ENCODE data around the gene DNAH3.
"Not testable (repeated sequence)": the region's sequence is repeated elsewhere in the genome, so short reads cannot be mapped to it uniquely, and the experiment has no call there.

DNAH3 gene, protein sequence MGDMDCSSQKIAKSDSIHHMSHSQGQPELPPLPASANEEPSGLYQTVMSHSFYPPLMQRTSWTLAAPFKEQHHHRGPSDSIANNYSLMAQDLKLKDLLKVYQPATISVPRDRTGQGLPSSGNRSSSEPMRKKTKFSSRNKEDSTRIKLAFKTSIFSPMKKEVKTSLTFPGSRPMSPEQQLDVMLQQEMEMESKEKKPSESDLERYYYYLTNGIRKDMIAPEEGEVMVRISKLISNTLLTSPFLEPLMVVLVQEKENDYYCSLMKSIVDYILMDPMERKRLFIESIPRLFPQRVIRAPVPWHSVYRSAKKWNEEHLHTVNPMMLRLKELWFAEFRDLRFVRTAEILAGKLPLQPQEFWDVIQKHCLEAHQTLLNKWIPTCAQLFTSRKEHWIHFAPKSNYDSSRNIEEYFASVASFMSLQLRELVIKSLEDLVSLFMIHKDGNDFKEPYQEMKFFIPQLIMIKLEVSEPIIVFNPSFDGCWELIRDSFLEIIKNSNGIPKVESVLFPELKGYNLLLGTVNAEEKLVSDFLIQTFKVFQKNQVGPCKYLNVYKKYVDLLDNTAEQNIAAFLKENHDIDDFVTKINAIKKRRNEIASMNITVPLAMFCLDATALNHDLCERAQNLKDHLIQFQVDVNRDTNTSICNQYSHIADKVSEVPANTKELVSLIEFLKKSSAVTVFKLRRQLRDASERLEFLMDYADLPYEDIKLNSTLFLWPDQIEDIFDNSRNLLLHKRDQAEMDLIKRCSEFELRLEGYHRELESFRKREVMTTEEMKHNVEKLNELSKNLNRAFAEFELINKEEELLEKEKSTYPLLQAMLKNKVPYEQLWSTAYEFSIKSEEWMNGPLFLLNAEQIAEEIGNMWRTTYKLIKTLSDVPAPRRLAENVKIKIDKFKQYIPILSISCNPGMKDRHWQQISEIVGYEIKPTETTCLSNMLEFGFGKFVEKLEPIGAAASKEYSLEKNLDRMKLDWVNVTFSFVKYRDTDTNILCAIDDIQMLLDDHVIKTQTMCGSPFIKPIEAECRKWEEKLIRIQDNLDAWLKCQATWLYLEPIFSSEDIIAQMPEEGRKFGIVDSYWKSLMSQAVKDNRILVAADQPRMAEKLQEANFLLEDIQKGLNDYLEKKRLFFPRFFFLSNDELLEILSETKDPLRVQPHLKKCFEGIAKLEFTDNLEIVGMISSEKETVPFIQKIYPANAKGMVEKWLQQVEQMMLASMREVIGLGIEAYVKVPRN (N-terminal part only)

DNA sequence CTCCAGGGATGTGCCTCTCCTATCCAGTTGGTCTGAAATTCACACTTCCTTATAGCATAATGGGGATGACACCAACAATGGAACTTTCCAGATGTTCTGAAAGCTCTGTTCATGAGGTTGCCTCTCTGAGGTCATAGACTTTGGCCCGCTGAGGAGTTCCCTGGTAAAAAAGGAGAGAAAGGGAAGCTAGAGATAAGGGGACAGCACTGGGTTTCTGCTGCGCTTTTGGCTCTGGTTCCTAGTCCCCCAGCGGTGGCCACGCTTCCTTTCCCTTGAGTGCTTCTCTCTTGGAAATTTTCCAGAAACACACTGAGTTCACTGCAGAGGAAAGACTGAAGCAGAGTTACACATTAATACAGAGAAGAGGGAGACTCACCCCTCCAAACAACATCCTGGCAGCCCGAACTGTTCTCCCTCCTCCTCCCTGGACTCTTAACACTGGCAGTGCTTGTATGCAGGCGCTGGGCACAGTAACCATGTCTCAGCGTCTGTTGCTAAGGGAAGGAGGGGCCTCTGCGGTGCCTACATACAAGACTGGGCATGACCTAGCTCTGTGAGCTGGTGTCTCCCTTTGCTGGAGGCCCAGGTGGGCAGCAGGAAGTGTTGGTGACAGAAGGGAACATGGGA lies at the start of gene DNAH3:
Gene DNAH3, minus strand, starts transcription at position 472 of the 627 bp plus-strand sequence. CDS start 527 bp downstream, outside the sequence.
- no peak for DNase-seq

DNA sequence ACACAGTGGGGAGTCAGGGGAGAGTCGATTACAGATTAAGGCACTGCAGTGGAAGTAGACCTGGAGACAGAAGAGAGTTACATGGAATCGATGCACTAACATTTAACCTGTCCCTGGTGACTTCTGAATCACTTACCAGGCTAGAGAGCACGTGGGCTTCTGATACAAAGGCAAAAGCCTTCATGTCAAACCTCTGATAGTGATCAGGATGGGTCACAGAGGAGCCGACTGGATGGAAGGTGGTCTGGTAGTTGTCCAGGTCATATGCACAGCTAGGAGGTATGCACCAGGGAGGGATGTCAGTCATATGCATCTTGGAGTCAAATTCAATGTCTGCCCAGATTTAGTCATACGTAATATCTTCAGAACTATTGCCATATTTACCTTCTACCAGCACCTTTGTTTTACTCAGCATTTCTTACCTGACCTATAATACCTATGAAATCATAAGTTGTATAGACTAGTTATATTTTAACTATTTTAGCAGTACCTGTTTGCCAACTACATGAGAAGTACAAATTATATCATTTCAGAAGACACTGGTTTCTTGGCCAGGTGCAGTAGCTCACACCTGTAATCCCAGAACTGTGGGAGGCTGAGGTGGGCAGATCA lies 49.1 kb upstream of the DNAH3 start:
- DNase-seq: no peak

DNA sequence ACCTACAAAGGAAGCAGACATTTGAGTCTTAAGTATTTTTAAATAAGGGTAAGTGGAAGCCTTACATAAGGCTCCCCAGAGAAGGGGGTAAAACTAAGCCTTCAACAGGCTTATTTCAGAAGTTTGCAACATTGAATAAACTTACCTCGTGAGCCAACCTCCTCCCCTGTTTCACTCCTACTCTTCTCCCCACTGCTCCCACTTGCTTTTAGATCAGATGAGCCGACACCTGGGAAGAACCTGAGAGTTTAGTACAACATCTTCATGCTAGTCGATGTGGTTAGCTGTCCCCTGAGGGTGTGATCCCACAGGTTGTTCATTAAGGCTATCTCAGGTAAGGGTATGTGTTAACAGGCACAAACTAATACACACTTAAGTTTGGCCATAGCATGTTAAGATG lies 47.0 kb upstream of the DNAH3 start:
- no peak for DNase-seq

DNA sequence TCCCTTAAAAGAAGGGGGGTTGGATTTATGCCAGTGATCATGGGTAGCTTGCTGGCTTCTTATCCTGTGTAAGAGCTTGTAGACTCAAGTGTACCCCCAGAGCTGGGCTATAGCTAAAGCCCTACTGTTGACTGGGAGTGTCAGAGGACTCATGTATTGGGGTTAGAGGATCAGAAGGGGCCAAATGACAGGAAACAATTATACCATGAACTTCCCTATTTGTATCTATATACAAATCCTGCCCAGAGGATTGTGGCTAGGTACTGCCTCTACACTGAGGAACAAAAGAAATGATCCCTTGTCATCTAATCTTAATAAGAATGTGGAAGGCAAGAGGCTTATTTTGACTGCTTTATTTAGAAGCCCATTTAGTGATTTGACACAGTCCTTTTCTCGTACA lies 46.5 kb upstream of the DNAH3 start:
- no peak for DNase-seq

DNA sequence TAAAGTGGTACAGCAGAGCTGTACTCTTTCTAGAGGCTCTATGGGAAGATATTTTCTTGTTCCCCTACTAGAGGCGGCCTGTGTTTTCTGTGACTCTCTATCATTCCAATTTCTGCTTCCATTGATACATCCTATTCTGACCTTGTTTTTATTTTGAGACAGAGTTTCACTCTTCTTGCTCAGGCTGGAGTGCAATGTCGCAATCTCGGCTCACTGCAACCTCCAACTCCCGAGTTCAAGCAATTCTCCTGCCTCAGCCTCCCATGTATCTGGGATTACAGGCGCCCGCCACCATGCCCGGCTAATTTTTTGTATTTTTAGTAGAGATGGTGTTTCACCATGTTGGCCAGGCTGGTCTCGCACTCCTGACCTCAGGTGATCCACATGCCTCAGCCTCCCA lies 44.7 kb upstream of the DNAH3 start:
- not testable (repeated sequence) for DNase-seq

DNA sequence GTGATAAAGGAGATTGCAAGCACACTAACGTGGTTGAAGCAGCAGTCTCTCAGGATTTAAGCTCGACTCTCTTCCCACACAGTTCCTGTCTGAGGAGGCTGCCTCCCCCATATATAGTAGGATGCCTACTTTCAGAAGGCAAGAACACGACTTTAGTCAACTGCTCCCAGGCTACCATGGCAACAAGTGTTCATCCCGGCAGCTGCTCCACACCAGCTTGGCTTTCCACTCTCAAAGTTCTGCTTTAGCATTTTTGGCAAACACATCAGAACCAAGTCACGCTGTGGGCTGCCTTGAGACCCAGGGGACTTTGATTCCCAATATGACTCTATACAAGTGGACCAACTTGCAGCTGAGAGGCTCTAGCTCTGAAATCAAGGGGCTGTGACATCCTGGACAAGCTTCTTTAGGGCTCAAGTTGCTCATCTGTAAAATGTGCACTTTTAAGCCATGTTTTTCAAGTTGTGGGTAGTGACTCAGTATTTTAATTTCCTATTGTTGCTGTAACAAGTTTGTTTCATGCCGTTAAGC lies 44.2 kb upstream of the DNAH3 start:
- DNase-seq: no peak

DNA sequence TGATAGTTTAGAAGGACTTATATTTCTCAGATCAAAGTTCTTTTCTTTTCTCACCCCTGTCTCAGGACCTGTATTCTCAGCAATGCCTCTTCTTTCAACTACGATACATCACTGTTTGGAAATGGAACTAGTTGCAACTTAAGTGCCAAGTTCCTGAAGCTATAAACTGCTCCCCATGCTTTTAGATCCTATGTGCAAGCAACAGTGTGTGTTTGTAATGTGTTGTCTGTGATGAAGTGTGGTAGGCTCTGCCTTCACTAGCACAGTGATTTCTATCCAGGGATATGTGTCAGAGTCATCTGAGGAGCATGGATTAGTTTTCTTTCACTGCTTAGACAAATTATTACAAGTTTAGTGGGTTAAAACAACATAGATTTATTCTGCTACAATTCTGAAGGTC lies 42.3 kb upstream of the DNAH3 start:
- DNase-seq: no peak

DNA sequence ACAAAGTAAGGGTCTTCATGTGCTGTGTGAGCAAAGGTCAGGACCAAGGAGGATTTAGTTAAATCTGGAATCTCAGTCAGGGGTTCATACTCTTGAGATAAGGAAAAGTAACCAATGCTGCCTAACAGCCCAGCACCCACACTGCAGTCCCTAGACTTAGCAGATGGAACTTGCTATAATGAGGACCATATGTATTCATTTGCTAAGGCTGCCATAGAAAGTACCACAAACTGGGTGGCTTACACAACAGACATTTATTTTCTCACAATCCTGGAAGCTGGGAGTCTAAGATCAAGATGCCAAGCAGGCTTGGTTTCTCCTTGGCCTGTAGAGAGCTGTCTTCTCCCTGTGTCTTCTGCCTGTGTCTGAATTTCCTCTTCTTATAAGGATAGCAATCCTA lies 40.0 kb upstream of the DNAH3 start:
- no peak for DNase-seq

DNA sequence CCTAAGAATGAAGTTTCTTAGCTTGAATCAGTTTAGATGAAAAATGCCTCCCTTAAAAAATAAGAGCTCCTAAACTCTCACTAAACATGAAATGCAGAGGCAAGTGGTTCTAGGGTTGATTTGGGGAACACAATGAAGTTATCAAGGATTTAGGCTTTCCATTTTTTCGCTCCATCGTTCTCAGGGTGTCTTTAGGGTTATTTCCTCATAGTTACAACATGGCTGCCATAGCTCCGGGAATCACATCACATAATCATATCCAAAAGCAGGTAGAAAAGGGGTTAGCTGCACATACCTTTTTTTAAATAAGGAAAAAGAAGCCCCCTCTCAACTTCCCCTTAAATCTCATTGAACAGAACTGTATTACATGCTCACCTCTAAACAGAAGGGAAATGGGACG lies 39.4 kb upstream of the DNAH3 start:
- no peak for DNase-seq

DNA sequence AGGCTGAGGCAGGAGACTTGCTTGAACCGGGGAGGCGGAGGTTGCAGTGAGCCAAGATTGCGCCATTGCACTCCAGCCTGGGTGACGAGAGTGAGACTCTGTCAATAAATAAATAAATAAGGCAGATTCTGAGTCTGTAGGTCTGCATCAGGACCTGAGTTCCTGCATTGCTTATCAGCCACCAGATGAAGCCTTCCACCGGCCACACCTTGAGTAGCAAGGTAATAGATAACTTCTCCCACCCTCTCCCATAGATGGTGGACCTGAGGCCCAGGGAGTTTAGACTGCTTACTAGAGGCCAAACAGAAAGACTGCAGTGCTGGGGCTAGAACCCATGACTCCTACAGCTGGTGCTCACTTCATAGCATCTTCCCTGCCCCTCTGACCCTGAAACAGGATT lies 38.7 kb upstream of the DNAH3 start:
- no peak for DNase-seq

DNA sequence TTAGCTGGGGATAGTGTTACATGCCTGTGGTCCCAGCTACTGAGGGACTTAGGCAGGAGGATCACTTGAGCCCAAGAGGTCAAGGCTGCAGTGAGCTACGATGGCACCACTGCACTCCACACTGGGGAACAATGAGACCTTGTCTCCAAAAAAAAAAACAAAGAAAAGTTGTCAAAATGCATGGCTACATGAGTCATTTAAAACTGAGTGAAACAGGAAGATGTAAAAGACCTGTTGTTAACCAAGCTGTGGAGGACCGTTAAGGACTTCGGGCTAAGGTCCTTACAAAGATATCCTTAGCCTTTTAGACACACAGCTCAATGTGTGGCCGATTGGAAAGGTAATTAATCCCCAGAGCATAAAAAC lies 35.7 kb upstream of the DNAH3 start:
- DNase-seq: no peak

DNA sequence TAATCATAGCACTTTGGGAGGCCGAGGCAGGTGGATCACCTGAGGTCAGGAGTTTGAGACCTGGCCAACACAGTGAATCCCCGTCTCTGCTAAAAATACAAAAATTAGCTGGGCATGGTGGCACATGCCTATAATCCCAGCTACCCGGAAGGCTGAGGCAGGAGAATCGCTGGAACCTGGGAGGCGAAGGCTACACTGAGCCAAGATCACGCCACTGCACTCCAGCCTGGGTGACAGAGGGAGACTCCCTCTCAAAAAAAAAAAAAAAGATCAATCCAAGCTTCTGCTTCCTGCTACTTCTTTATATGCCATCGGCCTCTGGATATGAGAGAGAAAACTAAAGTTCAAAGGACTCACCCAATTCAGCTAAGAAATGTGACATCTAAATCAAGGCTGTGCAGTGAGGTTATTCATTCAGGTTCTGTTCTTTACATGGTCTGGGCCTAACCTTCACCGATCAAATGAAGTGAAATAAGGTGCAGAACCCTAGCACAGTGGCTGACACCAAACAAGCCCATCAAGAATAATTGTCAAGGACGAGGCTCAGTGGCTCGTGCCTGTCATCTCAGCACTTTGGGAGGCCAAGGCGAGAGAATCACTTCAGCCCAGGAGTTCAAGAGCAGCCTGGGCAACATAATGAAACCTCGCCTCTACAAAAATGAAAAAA lies 35.1 kb upstream of the DNAH3 start:
- DNase-seq: no peak

DNA sequence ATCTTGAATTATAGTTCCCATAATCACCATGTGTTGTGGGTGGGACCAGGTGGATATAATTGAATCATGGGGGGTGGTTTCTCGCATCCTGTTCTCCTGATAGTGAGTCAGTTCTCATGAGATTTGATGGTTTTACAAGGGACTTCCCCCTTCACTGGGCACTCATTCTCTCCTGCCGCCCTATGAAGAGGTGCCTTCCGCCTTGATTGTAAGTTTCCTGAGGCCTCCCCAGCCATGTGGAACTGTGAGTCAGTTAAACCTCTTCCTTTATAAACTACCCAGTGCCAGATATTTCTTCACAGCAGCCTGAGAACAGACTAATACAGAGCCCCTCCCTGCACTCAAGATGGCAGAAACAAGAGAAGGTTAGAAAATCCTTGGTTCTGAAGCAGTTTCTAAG lies 34.2 kb upstream of the DNAH3 start:
- no peak for DNase-seq

DNA sequence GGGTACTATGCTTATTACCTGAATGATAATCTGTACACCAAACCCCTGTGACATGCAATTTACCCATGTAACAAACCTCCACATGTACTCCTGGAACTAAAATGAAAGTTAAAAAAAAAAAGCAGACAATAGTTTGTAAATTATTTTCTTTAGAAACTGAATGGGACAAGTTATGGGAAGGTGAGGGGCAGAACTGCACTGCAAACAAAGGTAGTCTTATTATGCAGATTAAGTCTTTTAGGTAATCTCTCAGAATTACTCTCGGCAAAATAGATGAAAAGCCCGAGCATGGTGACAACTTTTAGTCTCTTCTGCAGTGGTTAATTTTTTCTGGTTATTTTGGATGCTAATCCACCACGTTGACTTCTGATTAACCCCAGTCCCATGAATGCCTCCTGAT lies 33.3 kb upstream of the DNAH3 start:
- no peak for DNase-seq

DNA sequence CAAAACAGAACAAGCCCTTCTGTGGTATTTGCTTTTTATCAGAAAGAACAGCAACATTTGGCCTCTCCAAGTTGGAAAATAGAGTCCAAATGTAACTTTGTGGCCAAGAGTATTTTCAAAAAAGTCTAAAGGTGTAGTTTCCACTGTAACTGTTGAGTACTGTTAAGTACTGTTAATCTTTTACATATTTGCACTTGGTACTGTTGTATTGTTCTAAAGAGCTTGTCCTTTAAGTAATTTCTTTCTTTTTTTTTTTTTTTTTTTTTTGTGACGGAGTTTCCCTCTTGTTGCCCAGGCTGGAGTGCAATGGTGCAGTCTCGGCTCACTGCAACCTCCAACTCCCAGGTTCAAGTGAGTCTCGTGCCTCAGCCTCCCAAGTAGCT lies 29.3 kb upstream of the DNAH3 start:
- no peak for DNase-seq

DNA sequence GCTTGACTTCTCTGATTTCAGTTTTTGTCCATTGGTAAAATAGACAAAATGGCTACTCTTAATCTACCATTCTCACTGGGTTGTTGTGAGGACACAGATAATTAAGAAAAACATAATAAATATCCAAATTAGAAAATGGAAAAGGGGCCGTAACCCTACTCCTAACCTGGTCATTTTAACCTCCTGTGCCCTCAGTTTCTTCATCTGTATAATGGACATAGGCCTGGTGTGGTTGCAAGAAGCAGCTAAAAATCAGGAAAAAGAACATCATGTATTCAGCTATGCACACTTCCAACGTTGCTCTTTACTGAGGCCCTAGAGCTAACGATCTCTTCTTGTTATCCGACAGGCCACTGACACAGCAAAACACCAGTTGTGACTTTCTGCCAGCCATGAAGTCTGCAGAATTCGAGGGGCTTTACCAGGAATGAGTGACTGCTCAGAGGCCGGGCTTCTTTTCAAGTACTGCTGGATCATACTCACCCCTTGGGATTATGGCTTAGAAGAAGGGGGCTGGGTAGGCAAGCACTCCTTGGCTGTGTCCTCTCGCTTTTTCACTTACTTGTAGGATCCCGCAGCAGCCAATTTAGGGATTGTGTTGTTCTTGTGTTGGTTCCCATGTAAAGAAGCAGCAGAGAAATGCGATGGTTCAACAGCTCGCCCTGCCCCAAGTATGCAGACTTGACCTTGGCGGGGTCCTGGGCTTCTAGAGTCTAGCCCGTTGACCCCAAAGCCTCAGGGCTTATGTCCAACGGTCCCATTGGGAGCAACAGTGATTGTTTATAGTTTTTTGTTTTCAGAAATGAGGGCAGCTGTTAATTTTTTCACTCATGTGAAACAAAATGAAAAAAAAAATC lies 28.7 kb upstream of the DNAH3 start:
- DNase-seq: no peak

DNA sequence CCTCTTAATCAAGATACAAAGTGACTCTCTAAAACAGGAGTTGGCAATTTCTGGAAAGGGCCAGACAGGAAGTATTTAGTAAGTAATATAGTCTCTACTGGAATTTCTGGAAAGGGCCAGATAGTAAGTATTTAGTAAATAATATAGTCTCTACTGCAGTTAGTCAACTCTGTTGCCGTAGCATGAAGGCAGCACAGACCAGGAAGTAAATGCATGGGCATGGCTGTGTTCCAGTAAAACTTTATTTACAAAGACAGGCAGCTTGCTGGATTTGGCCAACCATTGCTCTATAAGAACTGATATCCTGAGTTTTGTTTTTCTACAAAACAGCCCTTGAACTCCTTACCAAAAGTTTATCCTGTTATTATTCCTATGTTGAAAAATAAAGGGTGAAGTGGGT lies 24.8 kb upstream of the DNAH3 start:
- no peak for DNase-seq

DNA sequence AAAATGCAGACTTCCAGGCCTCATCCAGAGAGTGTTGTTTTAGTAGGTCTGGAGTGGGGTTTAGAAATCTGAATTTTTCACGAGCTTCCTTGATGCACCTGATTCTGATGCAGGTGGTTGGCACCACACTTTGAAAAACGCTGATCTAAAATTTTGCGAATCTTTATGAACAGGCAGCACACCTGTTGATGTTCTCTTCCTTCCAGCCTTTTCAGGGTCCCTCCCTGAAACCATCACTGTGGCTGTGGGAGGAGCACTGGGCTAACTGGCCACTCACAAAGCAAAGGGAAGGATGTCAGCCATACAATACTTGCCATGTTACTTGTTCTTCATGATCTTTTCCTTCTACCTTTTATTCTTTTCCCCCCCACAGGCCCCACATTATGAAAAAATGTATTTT lies 22.0 kb upstream of the DNAH3 start:
- DNase-seq: no peak

DNA sequence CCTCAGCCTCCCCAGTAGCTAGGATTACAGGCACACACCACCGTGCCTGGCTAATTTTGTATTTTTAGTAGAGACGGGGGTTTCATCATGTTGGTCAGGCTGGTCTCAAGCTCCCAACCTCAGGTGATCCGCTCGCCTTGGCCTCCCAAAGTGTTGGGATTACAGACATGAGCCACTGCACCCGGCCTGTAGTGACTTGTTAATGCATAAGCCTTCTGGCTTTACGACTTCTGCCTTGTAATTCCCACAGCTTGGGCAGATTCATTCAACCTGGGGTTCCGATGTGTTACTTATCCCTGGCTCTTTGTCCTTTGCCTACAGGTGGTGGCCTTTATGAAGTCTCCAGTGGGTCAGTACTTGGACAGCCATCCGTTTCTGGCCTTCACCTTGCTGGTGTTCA lies 19.5 kb upstream of the DNAH3 start:
- not testable (repeated sequence) for DNase-seq

DNA sequence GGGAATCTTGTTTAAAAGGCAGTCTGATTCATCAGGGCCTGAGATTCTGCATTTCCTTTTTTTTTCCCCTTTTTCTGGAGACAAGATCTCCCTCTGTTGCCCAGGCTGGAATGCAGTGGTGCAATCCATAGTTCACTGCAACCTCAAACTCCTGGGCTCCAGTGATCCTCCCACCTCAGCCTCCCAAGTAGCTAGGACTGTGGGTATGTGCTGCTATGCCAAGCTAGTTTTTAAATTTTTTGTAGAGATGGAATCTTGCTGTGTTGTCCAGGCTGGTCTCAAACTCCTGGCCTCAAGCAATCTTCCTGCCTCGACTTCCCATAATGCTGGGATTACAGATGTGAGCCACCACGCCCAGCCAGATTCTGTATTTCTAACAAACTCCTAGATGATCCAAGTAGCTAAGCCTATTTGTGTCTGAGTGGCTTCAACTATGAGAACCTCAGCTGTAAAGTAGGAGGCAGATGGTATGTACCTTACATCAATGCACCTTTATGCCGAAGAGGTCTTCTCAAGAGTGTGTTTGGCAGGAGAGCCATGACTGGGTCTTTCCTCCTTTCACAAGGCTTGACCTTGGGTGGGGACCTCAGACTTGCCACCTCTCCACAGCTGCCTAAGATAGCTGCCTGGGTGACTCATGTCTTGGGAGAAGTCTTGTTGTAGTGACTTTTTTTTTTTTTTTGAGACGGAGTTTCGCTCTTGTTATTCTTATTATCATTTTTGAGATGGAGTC lies 18.8 kb upstream of the DNAH3 start:
- DNase-seq: no peak

Data from CD4-positive, alpha-beta T cell treated with Interleukin-4 for 1 hour (primary cell).